CD4-positive, alpha-beta T cell treated with Interleukin-6 at 100 ng/mL for 8 hours (primary cell): ENCODE measurements around the gene IRF2BP2.

Experiments used
- DNase-seq: peaks from one replicate; pipeline ENCODE4 v3.0.0-alpha.2; 2020; ENCODE audit warnings: mixed read lengths, low spot score

IRF2BP2 gene

GRCh38 chr1:234634387-234634786 is 24.4 kb upstream of the IRF2BP2 start:
- no peak for DNase-seq

DNA sequence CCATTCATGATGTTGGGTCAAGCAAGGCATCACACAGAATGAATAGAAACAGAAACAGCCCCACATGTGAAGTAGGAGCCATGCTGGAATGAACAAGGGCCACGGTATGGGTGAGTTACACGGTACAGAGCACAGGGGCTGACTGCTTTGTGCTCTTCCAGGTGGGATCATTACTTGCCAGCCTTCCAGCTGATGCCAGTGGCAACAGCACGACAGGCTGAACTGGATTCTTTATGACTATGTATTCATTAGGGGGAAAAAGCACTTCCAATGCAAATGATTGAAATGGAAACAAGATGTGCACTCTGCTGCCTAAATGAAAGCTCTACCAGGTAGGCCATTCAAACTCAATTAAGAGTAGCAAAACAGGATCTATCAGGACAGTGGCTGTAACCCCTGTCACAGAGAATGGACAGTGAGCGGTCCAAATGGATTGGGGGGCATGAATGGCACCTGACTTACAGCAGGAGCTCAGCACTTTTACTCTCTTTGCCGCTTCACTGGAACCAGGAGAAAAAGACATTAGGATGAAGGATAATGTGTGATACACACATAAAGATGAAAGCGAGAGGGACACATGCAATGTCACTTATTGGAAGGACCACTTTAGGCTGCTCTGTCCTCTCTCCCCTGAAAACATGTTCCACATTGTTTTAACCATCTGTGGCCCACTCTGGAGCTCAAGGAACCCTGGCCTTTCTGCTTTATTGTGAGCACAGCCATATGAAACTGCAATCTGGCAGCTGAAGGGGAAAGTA is 23.4 kb upstream of the IRF2BP2 start:
- no peak for DNase-seq

DNA sequence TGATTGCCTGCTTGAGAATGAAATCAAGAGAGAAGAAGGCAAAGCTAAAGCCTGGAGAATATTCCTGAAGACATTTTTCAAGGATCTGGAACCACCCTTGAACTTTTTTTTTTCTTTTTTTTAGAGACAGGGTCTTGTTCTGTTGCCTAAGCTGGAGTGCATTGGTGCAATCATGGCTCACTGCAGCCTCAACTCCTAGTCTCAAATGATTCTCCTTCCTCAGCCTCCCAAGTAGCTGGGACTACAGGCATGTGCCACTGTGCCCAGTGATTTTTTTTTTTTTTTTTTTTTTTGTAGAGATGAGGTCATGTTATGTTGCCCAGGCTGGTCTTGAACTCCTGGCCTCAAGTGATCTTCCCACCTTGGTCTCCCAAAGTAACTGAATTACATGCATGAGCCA is 22.2 kb upstream of the IRF2BP2 start:
- DNase-seq, result no peak

GRCh38 chr1:234631721-234632125 is 21.7 kb upstream of the IRF2BP2 start:
- no peak for DNase-seq

DNA sequence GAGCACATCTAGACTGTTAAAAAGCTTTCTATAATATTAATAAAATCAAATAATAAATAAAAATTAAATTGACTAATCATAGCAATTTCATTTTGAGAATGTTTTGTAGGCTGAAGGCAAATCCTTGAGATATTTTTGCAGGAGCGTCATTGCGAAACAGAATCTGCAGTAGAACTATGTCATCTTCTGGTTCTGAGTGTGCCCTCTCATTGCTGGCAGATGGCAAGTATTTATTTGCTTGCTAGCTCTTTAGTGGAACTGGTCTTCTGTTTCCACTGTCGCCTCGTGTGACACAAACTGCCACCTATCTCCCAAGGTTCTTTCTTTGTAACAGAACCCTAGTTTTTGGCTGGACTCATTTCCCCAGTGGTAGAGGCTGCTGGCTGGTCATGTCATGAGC is 19.0 kb upstream of the IRF2BP2 start:
- DNase-seq, result no peak

DNA sequence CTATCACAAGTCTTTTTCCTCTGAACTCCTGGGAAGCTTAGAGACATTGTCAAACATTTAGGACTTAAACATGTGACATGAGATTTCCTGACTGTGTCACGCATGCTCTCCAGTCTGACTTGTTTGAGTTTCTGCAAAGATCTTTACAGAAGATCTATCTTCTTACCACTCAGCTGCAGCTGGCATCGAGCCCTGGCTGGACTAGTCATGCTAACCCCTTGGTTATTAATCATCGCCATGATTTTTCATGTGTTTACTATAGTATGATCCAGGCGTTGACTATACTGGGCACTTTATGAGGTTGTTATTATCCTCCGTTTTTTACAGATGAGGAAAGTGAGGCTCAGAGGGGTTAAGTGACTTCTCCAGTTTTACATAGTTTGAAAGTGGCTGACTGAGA is 18.1 kb upstream of the IRF2BP2 start:
- DNase-seq, result no peak

- DNase-seq, result no peak
Observed at GRCh38 chr1:234627009-234627950, 17.3 kb upstream of the IRF2BP2 start.

GRCh38 chr1:234626391-234626790 is 16.4 kb upstream of the IRF2BP2 start:
- no peak for DNase-seq

GRCh38 chr1:234624724-234625117 is 14.7 kb upstream of the IRF2BP2 start:
- DNase-seq, result no peak

GRCh38 chr1:234621657-234622335 is 11.8 kb upstream of the IRF2BP2 start:
- no peak for DNase-seq

DNA sequence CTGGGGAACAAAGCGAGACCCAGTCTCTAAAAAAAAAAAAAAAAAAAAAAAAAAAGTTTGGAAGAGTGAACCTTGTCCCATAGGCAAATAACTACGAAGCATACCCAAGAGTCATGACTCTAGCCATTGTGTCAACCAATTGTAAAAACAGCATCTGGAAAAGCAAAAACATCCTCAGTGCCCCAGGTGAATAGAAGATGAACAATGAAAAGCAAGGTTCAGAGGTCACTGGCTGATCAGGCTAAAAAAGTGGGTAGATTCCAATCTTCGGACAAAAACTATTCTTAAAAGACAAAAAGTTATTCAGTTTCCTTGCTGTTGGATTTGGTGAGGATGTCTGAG is 11.1 kb upstream of the IRF2BP2 start:
- DNase-seq, result no peak

DNA sequence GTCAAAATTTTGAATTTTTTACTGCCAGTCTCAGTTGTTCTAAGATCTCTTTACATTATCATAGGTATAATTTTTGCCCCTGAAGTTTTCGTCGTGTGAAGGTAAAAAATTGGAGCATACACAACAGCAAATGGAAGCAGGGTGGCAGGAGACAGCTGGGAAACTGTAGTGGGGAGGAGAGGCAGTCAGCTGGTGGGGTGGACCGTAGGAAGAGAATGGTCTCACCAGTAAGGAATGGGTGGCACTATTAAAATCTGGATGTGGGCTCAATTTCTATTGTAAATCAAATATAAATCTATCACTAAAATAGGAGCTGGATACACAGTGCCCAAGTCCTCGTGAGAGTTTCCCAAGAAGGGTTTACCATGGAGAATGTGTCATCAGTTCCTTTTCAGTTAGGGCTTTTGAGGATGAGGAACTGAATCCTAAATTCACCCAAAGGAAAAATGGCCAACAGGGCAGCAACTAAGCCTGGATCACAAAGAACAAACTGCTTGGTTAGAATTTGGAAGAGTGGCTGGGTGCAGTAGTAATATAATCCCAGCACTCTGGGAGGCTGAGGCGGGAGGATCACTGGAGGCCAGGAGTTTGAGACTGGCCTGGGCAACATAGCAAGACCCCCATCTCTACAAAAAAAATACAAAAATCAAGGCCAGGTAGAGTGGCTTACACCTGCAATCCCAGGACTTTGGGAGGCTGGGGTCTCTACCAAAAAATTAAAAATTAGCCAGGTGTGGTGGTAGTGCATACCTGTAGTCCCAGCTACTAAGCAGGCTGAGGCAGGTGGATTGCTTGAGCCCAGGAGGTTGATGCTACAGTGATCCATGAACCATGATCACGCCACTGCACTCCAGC is 10.5 kb upstream of the IRF2BP2 start:
- DNase-seq, result no peak

- no peak for DNase-seq
Observed at GRCh38 chr1:234619794-234620247, 9.8 kb upstream of the IRF2BP2 start.

GRCh38 chr1:234619071-234619480 is 9.1 kb upstream of the IRF2BP2 start:
- DNase-seq, result no peak

GRCh38 chr1:234618737-234619049 is 8.7 kb upstream of the IRF2BP2 start:
- DNase-seq, result no peak

DNA sequence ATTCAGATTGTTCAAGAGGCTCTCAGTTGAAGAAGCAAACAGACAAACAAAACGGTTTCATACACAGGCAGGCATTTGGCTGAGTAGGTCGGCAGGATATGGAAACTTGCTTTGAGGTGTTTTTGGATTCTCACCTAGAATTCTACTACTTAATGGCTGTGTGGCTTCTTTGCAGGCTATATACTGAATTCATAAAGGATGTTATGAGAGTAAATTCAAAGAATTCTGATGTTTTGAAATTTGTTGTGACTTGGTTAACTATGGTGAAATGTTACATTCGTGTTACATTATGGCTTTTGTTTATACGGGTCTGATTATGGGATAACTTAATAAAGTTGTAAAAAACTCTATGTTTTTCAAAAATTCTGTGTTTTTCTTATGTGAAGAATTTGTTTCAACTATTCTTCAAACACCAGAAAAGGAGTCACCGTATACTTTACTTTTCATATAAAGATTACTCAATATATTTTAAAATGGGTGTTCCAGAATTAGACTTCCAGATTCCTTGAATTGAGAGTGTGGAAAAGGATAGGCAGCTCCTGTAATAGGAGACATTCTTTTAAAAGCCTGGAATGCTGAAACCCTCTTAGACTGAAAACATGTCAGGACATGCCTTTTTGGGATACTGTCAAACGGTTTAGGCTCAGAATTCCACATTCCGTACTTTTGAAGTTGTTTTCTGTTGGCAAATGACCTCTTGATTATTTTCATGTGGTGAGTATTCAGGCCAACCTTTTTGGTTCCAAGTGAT is 8.2 kb upstream of the IRF2BP2 start:
- DNase-seq, result no peak

- DNase-seq, result no peak
Observed at GRCh38 chr1:234617131-234617985, 7.4 kb upstream of the IRF2BP2 start.

DNA sequence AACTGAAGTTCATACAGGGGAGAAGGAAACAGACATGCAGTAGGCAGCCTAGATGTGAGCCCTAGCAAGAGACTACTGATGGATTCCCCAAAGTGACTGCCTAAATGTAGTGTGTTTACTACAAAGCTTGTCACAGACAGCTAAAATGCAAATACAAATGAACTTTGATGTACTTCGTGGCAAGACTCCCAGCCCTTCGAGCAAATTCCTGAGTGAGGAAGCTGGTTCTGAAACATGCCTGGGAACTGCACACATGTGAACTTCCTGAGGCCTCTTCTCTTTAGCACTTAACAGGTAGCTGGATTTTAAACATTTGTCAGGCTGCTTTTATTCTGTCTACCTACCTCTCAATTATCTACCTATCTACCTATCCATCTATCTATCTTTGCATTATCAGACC is 6.7 kb upstream of the IRF2BP2 start:
- DNase-seq, result no peak

DNA sequence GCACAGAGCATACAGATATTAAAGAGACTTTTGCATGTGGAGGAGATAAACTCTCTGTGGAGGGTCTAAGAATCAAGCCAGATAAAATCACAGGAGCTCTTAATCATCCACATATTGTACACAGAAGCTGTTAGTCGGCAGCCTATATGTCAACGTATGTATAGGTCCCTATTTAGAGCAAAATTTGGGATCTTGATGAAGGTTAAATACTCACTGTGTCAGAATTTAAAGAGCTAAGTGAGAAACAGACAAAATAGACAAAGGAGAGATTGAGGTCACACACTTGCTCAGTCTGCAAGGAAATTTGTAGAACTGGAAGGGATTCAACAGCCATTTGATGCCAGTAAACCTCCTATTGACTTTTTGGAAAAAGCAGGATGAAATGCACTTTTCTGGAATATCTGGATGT is 4.1 kb upstream of the IRF2BP2 start:
- no peak for DNase-seq
